ENCODE measurements around the gene TTLL11.

The TTLL11 gene

DNA sequence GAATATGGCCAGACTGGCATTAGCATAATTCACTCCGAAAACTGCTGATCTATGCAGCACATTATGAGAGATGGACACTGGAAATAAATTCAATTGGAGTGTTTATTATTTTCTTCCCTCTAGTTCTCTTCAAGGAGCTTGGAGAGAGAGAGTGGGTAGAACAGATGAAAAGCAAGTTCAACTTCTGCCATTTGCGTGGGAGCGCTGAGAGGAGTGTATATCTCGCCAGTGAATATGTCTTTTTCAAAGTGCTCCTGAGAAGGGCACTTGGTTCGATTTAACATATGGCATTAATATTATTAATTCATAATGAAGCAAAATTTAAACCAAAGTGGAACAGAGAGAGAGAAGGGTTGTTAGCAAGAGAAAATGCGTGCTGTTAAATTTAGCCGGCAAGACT is 227.2 kb downstream of the TTLL11 start:
- no peak for DNase-seq

DNA sequence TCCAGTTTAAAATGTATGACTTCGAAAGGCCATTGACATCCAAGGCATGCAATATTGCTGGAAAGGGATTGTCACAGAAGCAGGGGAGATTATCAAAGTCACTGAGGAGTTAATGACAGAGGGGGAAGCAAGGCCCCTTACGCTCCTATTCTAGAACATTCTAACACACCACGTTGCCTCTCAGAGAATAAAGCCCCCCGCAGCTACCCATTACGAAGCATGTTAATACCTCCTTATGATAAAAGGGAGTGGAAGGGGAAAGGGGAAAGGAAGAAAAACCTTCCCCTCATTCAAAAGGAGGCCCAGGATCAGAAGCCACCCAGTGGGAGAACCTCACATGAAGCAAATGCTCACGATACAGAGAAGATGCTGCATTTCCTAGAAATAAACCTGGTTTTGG is 228.0 kb downstream of the TTLL11 start:
- DNase-seq, result no peak

DNA sequence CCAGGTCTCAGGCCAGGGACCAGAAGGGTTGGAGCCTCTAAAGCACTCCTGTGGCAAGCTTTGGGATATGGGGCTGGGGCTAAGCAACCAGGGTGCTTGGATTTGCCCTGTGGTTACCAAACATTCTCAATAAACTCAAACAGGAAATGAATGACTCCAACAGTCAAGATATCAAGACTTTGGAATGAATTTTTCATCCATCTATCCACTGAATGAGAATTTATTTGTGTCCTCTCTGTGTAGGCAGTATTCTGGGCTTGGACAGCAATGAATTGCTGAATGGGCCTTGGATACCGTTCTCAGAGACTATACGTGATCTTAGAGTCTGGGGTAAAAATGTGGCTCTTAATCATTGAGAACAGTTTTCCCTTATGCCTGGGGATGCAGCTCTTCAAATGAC is 229.2 kb downstream of the TTLL11 start:
- no peak for DNase-seq

DNA sequence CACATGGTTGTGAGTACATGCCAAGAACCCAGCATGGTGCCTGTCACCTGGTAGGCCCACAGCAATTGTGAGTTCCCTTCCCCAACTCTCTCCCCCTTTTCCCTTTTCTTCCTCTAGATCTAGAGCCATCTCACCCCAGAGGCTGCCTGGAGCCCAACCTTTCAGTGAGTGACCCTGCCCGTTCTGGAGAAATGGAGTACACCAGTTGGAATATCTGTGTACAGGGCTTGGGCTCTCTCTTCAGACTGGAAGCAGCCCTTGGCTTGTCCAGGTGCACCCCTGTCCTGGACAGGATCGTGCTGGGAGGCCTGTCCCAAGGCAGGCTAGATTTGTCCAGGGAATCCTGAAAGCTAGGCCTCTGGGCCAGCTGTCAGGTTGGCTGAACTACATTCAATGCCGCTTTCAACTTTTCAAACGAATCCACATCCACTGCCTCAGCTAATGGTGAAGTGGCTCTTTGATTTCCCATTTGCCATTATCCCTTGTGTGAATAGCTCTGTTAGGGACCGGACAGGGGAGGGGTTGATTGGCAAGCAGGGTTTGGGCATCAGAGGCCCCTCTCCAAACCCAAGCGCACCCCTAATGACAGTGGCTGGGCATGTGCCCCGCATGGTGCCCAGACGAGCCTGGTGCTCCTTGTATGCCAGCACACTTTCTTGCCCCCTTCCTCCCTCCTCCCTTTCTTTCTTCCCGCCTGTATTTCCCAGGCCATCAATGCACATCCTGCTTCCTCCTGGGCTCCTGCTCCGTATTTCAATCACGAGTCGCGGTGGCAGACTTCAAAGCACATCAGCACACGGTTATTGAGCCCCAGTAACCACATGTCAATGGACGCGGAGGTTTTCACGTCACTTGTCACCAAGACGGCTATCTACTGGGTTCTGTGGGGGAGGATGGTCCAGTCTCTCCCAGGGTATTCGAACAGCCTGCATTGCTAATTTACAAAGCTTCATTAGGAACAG is 230.5 kb downstream of the TTLL11 start:
- DNase-seq, result peak; percentile 22

DNA sequence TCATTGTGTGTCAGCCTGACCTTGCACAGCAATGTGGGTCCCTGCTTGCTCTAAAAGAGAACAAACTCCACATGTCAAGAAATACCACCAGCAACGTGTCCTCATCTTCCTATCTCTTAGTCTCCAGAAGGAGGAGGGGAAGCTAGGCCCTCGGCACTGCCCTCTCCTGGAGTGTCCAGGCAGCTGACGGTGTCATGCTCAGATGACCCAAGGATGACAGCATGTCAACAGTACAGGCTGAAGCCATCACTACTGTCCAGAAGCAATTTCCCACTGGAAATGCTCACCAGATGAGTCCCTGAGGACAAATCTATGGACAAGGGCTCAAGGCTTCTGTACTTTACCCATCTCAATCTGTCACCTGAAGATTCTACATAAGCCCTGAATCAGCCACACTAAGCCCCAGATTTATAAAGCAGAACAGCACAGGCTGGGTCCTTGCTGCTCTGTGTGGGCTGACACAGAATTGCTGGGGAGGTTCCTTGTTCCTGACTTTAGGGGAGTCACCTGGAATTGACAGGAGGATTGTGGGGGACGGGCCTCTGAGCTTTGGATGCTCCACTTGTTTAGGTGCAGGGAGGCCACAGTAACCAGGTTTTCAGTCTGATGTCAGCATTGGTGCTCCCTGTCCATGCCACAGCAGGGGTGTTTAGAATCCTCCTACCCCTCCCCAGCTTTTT is 231.5 kb downstream of the TTLL11 start:
- DNase-seq, result no peak

DNA sequence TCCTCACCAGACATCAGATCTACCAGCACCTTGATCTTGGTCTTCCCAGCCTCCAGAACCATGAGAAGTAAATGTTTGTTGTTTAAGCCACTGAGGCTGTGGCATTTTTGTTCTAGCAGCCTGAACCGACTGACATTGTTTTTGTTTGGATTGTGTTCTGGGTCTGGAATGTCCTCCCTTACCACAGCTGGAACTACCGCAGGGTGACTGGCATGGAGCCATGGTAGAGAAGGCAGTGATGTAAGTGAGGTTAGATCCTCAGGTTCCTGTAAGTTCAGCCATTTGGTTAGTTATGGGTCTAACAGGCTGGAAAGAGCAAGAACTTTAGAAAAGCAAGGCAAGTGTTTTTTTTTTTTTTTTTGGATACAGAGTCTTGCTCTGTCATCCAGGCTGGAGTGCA is 232.4 kb downstream of the TTLL11 start:
- no peak for DNase-seq

DNA sequence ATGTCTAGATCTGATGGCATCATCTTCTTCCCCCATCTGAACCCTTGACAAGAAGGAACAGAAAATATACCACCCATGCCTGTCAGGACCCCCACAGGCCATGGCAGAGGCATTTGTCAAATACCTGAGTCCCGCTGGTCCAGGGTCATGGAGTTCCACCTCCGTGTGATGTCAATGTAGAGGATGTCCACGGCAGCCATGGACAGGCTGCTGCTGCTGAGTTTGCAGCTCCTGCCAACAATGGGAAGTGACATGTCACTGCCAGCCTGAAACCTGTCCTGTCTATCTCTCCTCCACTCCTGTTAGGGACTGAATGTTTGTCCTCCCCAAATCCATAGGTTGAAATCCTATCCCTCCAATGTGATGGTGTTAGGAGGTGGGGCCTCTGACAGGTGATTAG is 232.9 kb downstream of the TTLL11 start:
- no peak for DNase-seq

DNA sequence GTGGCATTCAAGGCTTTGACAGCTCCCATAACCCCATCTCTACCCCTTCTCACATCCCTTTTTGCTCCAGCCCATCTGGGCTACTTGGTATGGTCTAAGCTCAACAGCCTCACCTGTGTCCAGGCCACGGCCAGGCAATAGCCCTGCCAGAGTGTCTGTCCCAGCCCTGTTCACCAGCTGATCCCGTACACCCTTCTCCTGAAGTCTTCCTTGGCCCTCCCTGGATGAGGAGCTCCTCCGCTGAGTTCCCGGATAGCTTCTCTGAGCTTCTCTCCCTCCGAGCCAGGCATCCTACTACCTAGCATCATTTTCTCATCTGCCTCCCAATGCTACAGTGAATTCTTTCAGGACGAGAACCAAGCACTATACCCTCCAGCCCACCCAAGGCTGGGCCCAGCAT is 233.5 kb downstream of the TTLL11 start:
- DNase-seq, result no peak

DNA sequence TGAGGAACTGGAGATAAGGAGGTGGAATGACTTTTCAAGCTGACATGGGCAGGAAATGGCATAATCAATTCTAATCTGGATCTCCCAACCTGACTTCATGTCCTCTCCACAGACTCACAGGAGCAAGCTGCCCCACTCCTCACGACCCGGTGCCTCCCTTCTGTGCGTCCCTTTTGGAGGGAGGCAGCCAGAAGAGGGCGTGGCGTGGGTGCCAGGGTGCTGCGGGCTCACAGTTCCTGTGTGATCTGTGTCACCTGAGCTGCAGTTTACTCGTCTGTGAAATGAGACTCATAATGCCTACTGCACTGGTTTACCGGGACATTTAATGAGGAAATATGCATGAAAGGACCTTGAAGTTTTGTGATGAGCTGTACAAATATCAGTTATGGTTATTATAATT is 234.3 kb downstream of the TTLL11 start:
- no peak for DNase-seq

DNA sequence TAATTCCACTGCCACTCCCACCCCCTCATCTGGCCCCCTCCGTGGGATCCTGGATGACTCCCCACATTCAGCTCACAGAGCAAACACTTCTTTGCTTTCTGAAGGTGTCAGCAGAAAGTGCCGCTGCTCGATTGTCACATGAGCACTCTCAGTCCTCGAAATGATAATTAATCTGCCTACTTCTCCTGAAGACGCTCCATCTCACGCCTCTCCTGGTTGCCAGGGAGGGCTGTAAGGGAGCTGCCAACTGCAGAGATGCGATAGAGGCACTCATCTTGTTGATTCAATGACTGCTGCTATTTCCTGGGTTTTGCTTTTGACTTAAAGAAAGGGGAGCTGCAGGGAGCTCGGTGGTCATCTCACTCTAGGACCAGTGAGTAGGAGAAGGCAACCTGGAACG is 235.2 kb downstream of the TTLL11 start:
- peak; percentile 36 for DNase-seq

DNA sequence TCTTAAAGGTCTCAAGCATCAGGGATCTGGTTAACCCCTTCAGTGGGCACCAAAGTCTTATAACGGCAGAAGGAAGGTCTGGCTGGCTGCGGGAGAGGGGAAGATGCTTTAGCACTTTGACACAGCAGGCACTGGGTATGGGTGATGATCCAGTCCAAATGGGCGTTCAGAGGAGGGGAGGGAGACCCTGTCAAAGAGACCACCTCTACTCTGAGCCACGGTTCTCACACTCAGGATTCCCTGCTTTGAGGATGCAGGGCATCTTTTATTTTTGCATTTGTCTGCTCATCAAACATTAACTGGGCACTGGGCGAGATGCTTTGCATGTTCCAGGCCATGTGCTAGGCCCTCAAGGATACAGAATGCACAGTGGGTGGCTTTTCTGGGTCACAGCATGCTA is 237.6 kb downstream of the TTLL11 start:
- DNase-seq, result no peak

DNA sequence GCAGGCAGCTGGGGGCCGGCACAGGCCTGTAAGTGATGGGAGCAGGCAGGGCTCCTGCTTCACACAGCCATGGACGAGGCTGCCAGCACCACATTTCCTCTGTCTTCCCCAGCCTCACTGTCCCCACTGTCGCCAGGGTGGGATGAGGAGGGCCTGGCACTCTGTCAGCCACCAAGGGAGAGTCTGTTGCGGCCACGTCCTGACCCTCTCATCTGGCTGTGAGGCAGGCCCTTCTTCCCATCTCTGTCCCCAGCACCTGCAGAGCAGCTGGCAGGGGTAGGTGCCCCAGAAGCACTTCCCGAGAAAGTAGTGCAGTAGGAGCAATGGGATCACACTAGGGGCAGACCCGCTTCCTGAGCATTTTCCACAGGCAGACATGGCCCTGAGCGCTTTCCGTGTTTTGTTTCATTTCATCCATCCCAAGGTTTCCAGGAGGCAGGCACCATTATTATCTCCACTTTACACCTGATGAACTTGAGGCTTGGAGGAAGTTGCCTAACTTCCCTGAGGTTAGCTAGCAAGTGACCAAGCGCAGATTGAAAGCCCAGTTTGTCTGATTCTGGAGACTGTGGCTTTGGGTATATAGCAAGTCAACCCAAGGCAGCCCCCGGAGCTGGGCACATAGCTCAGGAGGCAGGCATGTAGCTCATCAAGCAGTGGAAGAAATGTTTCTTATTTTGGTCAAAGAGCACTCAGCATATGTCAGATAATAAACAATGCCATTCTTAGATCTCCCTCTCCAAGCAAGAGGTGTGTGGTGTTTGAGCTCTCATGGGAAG is 239.3 kb downstream of the TTLL11 start:
- DNase-seq, result no peak

DNA sequence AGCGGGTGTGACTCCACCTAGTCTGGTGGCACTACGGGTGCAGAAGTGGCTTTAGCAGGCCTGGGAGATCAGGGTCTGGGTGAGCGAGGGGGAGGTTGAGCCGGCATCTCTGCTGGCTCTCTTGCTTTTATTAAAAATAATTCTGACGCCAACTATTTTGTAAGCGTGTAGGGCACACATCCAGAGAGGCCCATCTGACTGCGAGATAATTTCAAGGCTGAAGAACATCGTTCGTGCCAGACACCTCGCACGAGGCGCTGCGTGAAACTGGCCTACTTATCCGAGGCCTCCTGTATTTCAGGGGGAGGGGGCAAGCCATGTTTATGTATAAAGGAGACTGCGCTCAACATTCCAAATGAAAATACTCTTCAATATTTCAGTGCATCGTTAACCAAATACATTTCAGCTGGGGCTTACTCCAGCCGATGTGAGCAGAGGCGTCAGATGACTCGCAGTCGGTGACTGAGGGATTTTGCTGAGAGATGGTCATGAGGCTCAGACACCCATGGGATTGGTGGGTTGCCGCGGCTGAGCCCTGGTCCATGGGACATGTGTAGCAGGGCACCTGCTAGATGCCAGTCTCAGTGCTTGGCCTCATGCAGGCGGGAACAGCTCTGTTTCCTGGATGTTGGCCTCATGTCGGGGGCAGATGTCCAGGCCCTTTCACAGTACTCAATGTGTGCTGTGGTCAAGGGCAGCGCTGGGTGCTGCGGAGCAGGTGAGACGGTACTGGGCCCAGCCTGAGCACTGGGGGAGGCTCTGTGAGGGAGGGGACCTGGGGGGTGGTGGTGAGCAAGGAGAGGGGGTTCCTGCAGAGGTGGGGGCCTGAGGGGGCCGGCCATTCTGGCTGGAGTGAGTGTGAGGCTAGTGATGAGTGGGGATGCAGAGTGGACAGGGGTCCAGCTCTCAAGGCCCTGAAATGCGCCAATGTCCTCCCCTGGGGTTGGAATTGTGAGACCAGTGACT is 240.2 kb downstream of the TTLL11 start:
- DNase-seq, result no peak

DNA sequence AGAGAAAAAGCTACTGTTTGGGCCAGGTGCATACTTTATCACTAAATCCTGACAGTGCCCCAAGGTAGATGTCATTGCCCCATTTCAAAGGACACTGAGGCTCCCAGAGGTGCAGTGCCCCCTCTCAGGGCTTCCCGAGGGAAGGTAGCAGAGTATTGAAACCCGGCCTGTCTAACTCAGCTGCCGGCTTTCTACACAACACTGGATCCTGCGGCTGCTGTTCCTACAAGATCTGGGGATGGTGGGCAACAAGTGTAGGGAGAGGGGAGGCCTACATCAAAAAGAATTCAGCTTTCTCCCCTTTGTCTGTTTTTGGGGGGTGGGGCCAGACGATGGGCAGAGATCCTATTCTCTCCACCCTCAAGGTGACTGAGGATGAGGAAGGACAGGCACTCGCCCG is 240.9 kb downstream of the TTLL11 start:
- no peak for DNase-seq

DNA sequence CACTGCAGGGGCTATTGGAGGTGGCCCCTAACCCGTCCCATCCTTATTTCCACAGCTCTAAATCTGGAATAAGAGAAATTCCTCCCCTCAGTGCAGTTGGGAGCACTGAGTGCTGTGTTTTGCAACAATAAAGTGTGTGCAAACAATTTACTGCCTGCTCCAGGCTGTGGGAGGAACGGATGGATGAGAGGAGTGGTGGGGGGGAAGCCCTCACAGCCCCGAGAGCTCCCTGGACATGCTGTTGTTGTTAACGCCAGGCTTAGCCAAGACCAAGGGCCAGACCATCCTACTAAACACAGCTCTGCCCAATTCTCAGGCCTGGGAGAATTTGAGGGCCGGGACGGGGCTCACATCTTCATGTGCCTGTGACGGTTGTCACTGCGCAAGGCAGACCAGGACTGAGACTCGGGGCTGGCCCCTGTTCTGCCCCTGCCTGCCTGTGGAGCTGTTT is 241.4 kb downstream of the TTLL11 start:
- DNase-seq, result no peak

DNA sequence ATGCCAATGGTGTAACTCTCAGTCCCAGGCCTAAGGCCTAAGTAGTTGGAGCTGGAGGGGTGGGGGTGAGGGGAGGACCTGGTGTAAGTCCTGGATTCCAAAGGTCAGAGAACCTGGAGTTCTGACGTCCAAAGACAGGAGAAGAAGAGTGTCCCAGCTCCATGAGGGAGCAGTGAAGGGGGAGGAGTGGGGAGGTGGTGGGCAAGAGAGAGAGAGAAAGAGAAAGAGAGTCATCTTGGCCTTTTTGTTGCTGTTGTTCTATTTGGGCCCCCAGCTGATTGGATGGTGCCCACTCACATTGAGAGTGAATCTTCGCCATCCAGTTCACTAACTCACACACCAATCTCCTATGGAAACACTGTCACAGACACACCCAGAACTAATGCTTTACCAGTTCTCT is 242.7 kb downstream of the TTLL11 start:
- DNase-seq, result no peak

DNA sequence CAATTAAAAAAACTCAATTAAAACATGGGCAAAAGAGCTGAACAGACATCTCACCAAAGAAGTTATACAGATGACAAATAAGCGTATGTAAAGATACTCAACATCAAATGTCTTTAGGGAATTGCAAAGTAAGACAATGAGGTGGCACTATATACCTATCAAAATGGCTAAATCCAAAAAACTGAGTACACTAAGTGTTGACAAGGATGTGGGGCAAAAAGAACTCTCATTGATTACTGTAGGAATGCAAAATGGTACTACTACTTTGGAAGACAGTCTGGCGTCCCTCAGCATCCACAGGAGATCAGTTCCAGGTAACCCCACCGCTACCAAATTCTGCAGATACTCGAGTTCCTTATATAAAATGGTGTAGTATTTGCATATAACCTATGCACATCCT is 243.6 kb downstream of the TTLL11 start:
- DNase-seq, result no peak

DNA sequence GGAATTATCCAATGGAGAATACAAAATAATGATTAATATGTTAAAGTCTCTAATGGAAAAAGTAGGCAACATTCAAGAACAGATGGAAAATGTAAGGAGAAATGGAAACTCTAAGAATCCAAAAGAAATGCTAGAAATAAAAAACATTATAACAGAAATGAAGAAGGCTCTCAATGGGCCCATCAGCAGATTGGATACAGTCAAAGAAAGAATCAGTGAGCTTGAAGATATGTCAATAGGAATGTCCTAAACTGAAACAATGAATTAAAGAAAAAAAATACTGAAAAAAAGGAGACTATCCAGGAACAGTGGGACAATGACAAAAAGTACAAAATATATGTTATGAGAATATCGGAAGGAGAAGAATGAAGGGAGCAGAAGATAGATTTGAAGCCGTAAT is 248.5 kb downstream of the TTLL11 start:
- no peak for DNase-seq

DNA sequence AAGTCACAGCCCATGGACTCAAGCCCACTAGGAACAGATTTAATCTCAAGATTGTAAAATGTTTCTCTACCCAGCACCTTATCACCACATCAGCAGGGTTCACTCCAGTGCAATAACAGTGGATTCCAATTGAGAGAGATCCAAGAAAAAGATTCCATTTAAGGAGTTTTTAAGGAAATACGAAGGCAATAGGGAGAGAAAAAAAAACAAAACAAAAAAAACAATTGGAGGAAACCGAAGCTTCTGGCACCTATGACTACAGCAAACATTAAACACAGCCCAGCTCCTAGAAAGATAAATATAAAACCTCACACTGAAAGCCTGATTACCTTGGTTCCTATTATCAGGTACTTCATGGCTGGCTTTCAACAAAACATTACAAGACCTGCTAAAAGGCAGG is 249.0 kb downstream of the TTLL11 start:
- no peak for DNase-seq

DNA sequence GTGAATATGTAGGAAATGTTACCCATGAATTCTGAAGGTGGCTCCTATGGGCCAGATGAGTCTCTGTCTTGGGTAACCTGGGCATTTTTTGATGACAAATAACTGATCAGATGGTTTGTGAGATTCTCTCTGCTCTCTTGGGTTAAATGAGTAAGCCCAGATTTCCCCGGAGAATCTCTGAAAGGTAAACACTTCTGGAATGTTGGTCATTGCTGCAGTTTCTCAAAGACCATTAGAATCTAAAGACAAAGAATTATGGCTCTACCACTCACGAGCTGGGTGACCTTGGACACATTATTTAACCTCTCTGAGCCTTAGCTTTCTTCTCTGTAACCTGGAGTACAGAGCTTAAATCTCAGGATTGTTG is 250.5 kb downstream of the TTLL11 start:
- no peak for DNase-seq

DNA sequence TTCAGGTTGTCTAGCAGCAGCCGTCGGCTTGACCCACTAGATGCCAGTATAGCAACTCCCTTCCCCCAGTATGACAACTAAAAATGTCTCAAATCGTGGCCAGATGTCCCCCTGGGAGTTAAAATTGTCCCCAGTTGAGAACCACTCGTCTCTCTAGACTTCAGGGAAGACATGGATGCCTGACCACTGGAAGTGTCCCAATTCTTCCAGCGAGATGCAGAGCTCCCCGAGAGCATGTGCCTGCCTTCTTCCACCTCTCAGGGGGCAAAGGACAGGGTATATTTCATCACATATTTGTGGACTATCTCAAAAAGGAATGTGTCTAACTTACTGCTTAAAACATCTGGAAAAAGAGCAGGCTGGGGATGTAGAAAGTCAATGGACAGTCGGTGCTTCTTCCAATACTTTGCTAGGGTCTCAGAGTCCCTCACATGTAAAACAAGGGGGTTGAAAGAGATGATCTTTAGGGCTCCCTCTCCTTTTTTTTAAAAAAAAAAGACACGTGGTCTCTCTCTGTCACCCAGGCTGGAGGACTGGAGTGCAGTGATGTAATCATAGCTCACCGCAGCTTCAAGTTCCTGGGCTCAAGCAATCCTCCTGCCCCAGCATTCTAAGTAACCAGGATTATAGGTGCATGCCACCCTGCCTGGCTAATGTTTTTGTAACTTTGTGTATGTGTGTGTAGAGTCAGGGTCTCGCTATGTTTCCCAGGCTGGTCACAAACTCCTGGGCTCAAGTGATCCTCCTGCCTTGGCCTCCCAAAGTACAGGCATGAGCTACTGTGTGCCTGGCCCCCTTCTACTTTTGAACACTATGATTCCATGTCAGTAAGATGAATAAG is 251.1 kb downstream of the TTLL11 start:
- no peak for DNase-seq

Data from COR-L47 (cell line).